ENCODE results near the gene CARD10. TPM values are rescaled to one million over a fixed set of nuclear protein-coding genes. Genes with fewer than 3 reads are reported as not detected.

CARD10 gene
- polyA plus RNA-seq, 1 donor from 2014 or later, result 0.36 TPM

DNA sequence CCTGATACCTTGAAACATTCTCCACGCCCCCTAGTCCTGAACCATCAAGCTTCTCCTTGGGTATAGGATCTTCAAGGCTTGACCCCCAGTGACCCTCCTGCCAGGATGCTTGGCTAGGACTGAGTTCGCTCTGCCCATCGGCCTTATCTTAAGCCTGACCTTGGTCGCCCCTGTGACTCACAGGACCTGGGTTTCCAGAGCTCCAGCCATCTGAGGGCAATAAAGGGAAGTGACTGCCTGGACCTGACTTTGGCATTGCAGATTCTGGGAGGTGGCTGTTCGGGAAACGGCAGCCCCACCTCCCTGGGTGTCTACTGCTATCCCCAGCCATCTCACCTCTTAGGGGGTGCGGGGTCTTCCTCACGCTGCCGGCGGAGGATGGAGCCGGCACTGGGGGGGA is 15.4 kb downstream of the CARD10 start:
- no peaks in the 10 kb centered on the region for H3F3A ChIP-seq (ENCODE audit: insufficient read depth, low read length, poor library complexity, severe bottlenecking)
- H4K20me1 ChIP-seq (ENCODE audit: insufficient read depth), result no peaks in the 10 kb centered on the region
- H3K27ac ChIP-seq (ENCODE audit: low read length), result no peak overlapping the region
- no peaks in the 10 kb centered on the region for H3K27me3 ChIP-seq (ENCODE audit: insufficient read depth, low read depth, low read length)
- no peak overlapping the region for H3K4me2 ChIP-seq (ENCODE audit: low read length)
- H3K4me3 ChIP-seq (ENCODE audit: low read length), result no peak overlapping the region
- H3K9me2 ChIP-seq (ENCODE audit: insufficient read depth, low read length), result no peaks in the 10 kb centered on the region
- H3K9me3 ChIP-seq (ENCODE audit: low read length), result no peaks in the 10 kb centered on the region
- no peak overlapping the region for H3K9ac ChIP-seq (ENCODE audit: low read length)
- no peaks in the 10 kb centered on the region for H3K36me3 ChIP-seq (ENCODE audit: insufficient read depth, low read length)
- no peak overlapping the region for H2AFZ ChIP-seq (ENCODE audit: low read depth, low read length)
- no peak for TF ChIP-seq POLR2AphosphoS5 (IDR thresholded peaks at IDR 0.05)
- TF ChIP-seq, protein P1, sequence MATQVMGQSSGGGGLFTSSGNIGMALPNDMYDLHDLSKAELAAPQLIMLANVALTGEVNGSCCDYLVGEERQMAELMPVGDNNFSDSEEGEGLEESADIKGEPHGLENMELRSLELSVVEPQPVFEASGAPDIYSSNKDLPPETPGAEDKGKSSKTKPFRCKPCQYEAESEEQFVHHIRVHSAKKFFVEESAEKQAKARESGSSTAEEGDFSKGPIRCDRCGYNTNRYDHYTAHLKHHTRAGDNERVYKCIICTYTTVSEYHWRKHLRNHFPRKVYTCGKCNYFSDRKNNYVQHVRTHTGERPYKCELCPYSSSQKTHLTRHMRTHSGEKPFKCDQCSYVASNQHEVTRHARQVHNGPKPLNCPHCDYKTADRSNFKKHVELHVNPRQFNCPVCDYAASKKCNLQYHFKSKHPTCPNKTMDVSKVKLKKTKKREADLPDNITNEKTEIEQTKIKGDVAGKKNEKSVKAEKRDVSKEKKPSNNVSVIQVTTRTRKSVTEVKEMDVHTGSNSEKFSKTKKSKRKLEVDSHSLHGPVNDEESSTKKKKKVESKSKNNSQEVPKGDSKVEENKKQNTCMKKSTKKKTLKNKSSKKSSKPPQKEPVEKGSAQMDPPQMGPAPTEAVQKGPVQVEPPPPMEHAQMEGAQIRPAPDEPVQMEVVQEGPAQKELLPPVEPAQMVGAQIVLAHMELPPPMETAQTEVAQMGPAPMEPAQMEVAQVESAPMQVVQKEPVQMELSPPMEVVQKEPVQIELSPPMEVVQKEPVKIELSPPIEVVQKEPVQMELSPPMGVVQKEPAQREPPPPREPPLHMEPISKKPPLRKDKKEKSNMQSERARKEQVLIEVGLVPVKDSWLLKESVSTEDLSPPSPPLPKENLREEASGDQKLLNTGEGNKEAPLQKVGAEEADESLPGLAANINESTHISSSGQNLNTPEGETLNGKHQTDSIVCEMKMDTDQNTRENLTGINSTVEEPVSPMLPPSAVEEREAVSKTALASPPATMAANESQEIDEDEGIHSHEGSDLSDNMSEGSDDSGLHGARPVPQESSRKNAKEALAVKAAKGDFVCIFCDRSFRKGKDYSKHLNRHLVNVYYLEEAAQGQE (IDR thresholded peaks at IDR 0.05; ENCODE audit: borderline replicate concordance), result no peak
- no peak for TF ChIP-seq SMC3 (conservative IDR thresholded peaks at IDR 0.05; ENCODE audit: poor library complexity)
- TF ChIP-seq EZH2 (IDR thresholded peaks at IDR 0.05; ENCODE audit: borderline replicate concordance, insufficient read depth, low read length, poor library complexity, severe bottlenecking), result no peak
- no peak for TF ChIP-seq TAF1 (IDR thresholded peaks at IDR 0.05; ENCODE audit: low read depth)
- TF ChIP-seq EP300 (conservative IDR thresholded peaks at IDR 0.05; ENCODE audit: poor library complexity, severe bottlenecking), result no peak
- TF ChIP-seq RAD21 (conservative IDR thresholded peaks at IDR 0.05), result no peak
- TF ChIP-seq, protein P2, sequence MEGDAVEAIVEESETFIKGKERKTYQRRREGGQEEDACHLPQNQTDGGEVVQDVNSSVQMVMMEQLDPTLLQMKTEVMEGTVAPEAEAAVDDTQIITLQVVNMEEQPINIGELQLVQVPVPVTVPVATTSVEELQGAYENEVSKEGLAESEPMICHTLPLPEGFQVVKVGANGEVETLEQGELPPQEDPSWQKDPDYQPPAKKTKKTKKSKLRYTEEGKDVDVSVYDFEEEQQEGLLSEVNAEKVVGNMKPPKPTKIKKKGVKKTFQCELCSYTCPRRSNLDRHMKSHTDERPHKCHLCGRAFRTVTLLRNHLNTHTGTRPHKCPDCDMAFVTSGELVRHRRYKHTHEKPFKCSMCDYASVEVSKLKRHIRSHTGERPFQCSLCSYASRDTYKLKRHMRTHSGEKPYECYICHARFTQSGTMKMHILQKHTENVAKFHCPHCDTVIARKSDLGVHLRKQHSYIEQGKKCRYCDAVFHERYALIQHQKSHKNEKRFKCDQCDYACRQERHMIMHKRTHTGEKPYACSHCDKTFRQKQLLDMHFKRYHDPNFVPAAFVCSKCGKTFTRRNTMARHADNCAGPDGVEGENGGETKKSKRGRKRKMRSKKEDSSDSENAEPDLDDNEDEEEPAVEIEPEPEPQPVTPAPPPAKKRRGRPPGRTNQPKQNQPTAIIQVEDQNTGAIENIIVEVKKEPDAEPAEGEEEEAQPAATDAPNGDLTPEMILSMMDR (IDR thresholded peaks at IDR 0.05; ENCODE audit: poor library complexity, severe bottlenecking), result no peak
- no peak for TF ChIP-seq MXI1 (conservative IDR thresholded peaks at IDR 0.05; ENCODE audit: poor library complexity, severe bottlenecking)
- H3K79me2 ChIP-seq (replicated peaks; ENCODE audit: insufficient read depth, low read length), result no peaks in the 10 kb centered on the region

DNA sequence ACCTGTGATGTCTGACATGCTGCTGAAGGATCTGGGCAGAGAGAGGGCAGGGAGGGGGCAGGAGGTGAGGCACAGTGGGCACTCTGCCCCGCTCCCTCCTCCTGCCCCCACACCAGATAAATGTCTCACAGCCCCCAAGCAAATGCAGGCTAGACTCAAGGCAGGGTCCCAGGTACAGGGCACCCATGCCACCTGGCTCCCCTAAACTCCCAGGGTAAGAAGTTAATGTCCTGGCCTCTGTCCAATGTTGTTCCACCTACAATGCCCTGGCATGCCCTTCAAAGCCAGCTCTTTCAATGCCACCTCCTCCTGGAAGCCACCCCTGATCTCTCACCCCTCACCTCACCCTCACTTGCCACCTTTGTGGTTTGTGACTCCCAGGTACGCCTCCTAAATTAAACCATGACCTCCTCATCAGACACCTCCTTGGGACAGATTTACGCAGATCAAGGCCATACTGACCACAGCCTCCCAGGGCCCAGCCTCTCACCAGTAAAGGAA is 16.0 kb downstream of the CARD10 start:
- no peak overlapping the region for H3K27ac ChIP-seq (ENCODE audit: low read length)
- H4K20me1 ChIP-seq (ENCODE audit: insufficient read depth), result no peaks in the 10 kb centered on the region
- H3K4me2 ChIP-seq (ENCODE audit: low read length), result no peak overlapping the region
- no peaks in the 10 kb centered on the region for H3K36me3 ChIP-seq (ENCODE audit: insufficient read depth, low read length)
- H3K9ac ChIP-seq (ENCODE audit: low read length), result no peak overlapping the region
- H3K9me2 ChIP-seq (ENCODE audit: insufficient read depth, low read length), result no peaks in the 10 kb centered on the region
- H3K9me3 ChIP-seq (ENCODE audit: low read length), result no peaks in the 10 kb centered on the region
- no peak overlapping the region for H2AFZ ChIP-seq (ENCODE audit: low read depth, low read length)
- no peak for TF ChIP-seq RAD21 (conservative IDR thresholded peaks at IDR 0.05)
- no peak for TF ChIP-seq EZH2 (IDR thresholded peaks at IDR 0.05; ENCODE audit: borderline replicate concordance, insufficient read depth, low read length, poor library complexity, severe bottlenecking)
- no peak for TF ChIP-seq MXI1 (conservative IDR thresholded peaks at IDR 0.05; ENCODE audit: poor library complexity, severe bottlenecking)
- TF ChIP-seq SMC3 (conservative IDR thresholded peaks at IDR 0.05; ENCODE audit: poor library complexity), result no peak
- TF ChIP-seq TAF1 (IDR thresholded peaks at IDR 0.05; ENCODE audit: low read depth), result no peak
- TF ChIP-seq, protein P1 (IDR thresholded peaks at IDR 0.05; ENCODE audit: borderline replicate concordance), result no peak
- TF ChIP-seq, protein P2 (IDR thresholded peaks at IDR 0.05; ENCODE audit: poor library complexity, severe bottlenecking), result no peak
- no peak for TF ChIP-seq POLR2AphosphoS5 (IDR thresholded peaks at IDR 0.05)
- no peak for TF ChIP-seq EP300 (conservative IDR thresholded peaks at IDR 0.05; ENCODE audit: poor library complexity, severe bottlenecking)
- no peaks in the 10 kb centered on the region for H3F3A ChIP-seq (ENCODE audit: insufficient read depth, low read length, poor library complexity, severe bottlenecking)
- H3K27me3 ChIP-seq (ENCODE audit: insufficient read depth, low read depth, low read length), result no peaks in the 10 kb centered on the region
- no peak overlapping the region for H3K4me3 ChIP-seq (ENCODE audit: low read length)
- H3K79me2 ChIP-seq (replicated peaks; ENCODE audit: insufficient read depth, low read length), result no peaks in the 10 kb centered on the region
